GM20000 (cell line): ENCODE results near the gene RIIAD1.
"Not testable (repeated sequence)": the region's sequence is repeated elsewhere in the genome, so short reads cannot be mapped to it uniquely, and the experiment has no call there.

Experiments
- DNase-seq: peaks from one replicate; pipeline ENCODE4 v3.0.0; 2012; ENCODE audit warnings: low spot score
- CTCF ChIP-seq: IDR thresholded peaks from 2 replicates; pipeline ENCODE4 v1.5.1; 2012; ENCODE audit warnings: mild to moderate bottlenecking, control low read depth; ENCODE audit errors: extremely low read depth, missing control alignments

Gene RIIAD1

GRCh38 chr1:151723726-151724370, 2.5 kb downstream of the RIIAD1 start:
- no peak for DNase-seq
- TF ChIP-seq CTCF, result no peak

- no peak for DNase-seq
Observed at GRCh38 chr1:151728151-151729054, 7.1 kb downstream of the RIIAD1 start.

DNA sequence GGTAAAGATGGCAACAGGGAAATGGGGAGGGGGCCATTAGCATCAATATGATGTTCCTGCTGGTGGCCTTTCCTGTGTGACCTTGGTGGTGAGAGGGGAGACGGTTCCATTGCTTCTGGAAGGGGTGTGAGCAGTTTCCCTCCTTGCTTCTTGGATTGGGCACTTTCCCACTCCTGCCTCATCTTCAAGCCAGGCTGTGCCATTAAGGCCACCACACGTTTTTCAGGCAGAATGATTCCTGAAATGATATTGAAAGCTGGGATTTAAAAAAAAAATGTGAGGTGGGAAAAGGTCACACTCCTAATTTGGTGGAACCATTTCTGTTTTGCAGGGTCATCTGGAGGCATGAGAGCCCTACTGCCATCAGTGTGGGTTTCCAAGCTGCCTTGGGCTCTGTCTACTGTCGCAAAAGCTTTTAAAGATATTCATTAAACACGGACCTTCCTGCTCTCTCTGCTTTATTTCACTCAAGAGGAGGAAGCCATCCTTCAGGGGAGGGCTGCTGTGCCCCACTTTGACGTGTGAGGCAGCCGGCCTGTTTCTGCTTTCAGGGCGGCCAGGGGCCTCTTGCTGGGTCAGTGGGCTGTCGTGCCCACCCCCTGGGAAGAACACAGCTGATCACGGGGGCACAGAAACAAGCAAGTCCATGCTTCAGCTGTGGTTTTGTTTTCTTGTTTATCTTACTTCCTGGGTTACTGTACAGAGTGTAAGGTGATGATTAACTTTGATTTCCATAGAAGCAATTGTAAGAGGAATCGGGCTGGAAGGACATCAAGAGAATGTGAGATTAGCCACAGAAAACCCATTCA, 8.0 kb downstream of the RIIAD1 start:
- no peak for DNase-seq
- no peak for TF ChIP-seq CTCF

More at GRCh38 chr1:151728151-151729054, 7.1 kb downstream of the RIIAD1 start:
- no peak for TF ChIP-seq CTCF

DNA sequence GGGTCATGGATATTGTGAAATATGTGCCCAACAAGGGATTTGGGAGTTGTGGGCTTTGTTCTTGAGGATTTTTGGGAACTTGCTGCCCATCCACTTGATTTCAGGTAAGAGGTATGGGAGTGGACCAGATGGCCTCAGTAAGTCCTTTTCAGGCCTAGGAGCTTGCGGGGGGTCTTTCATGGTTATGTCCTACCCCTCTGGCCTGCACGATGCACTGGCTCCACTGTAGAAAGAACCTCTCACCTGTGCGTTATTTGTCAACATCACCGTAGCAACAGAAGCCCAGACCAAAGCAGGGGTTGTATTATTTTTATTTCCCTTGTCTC, 8.6 kb downstream of the RIIAD1 start:
- no peak for DNase-seq
- TF ChIP-seq CTCF, result no peak

DNA sequence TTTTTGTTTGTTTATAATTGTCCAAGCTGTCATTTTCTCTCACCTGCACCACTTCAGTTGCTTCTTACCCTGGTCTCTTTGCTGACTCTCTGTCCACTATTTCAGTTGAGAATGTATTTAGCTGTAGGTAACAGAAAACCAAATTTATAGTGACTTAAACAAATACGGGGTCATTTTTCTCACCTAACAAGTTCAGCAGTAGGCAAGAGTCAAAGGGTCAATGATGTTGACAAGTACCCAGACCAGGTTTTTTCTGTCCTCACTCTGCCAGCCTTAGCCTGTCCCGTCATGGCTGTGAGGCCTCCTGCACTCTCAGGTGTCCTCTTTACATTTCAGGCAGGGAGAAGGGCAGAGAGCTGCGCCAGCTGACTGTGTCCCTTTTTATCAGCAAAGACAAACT, 11.8 kb downstream of the RIIAD1 start:
- DNase-seq, result no peak
- TF ChIP-seq CTCF, result no peak

DNA sequence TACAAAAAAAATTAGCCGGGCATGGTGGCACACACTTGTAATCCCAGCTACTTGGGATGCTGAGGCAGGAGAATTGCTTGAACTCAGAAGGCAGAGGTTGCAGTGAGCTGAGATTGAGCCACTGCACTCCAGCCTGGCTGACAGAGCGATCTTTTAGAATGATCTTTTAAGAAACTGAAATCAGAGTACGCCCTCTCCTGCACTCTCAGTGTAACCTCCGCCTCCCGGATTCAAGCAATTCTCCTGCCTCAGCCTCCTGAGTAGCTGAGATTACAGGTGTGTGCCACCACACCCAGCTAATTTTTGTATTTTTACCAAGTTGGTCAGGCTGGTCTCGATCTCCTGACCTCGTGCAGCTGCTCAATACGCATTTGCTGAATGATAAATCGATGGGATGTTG, 12.7 kb downstream of the RIIAD1 start:
- not testable (repeated sequence) for DNase-seq

GRCh38 chr1:151737026-151737425, 15.7 kb downstream of the RIIAD1 start:
- no peak for TF ChIP-seq CTCF
- DNase-seq, result no peak
